Large intestine (tissue), 3 donors: ENCODE measurements around the gene EPB41L4B. TPM values are rescaled to one million over a fixed set of nuclear protein-coding genes. Genes with fewer than 3 reads are reported as not detected.

Source experiments
- DNase-seq, 2 donors: peaks; one replicate each; pipeline versions ENCODE4 v3.0.0 to v3.0.0-alpha.2; 2013
- H3K27ac ChIP-seq: one replicate; pipeline ENCODE4 v1.5.1; 2013; ENCODE audit warnings: low read length
- H3K27me3 ChIP-seq: 2 replicates; pipeline ENCODE4 v1.6.1; 2013; ENCODE audit warnings: low read length; ENCODE audit not compliant: control insufficient read depth, insufficient read depth
- H3K36me3 ChIP-seq: 2 replicates; pipeline ENCODE4 v1.6.1; 2013; ENCODE audit warnings: low read length; ENCODE audit not compliant: control insufficient read depth, insufficient read depth
- H3K4me1 ChIP-seq: one replicate; pipeline ENCODE4 v1.6.1; 2013; ENCODE audit warnings: low read length; ENCODE audit not compliant: control insufficient read depth, insufficient read depth
- H3K4me3 ChIP-seq: one replicate; pipeline ENCODE4 v1.5.1; 2013; ENCODE audit warnings: low read length
- H3K9me3 ChIP-seq: one replicate; pipeline ENCODE4 v1.6.1; 2013; ENCODE audit warnings: mild to moderate bottlenecking, low read depth, low read length, moderate library complexity; ENCODE audit not compliant: control insufficient read depth
- WGBS: methylation state at CpG from one replicate; pipeline ENCODE4 v1.1.5; 2013; ENCODE audit warnings: low lambda C conversion rate; ENCODE audit not compliant: insufficient coverage; 5-methylcytosine and 5-hydroxymethylcytosine counted together
- polyA plus RNA-seq: library from polyadenylated mRNA; unstranded; fragments of 120-200 nt; gene quantifications from one replicate; pipeline ENCODE4 v1.2.1, GENCODE V29; 2013

The EPB41L4B gene
- polyA plus RNA-seq, 1 donor, result 35.5 TPM

DNA sequence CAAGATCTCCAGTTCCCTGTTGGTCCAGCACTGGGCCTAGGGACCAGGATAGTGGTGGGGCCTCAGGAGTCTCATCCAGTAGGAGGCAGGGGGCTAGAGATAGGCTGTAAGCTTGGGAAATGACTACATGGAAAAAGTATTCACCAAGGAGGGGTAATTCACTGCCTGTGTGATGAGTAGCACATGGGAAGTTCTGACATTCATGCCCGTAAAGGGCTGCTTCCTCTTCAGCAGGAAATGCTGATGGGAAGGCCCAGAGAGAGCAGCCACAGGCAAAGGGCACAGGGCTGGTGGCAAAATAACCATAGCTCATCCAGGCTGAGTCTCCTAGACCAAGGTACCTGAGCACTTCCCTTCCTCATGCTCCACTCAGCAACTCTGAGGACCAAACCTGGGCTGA is 130.7 kb downstream of the EPB41L4B start:
- no peak overlapping the region for H3K27ac ChIP-seq
- H3K4me1 ChIP-seq, result no peaks in the 10 kb centered on the region
- DNase-seq, result no peak
- H3K9me3 ChIP-seq, result no peaks in the 10 kb centered on the region
- no CpG with 5 or more reads among the region's 1 CpG for WGBS
- no peak overlapping the region for H3K4me3 ChIP-seq
- H3K36me3 ChIP-seq, result no peaks in the 10 kb centered on the region
- no peaks in the 10 kb centered on the region for H3K27me3 ChIP-seq

GRCh38 chr9:109186857-109187520 is 133.9 kb downstream of the EPB41L4B start:
- H3K4me3 ChIP-seq, result no peak overlapping the region

GRCh38 chr9:109182940-109183798 is 137.7 kb downstream of the EPB41L4B start:
- no peaks in the 10 kb centered on the region for H3K36me3 ChIP-seq
- peak in 1 of 2 donors; percentile 41 for DNase-seq
- H3K4me1 ChIP-seq, result no peaks in the 10 kb centered on the region
- H3K4me3 ChIP-seq, result no peak overlapping the region
- no peak overlapping the region for H3K27ac ChIP-seq
- H3K9me3 ChIP-seq, result no peaks in the 10 kb centered on the region
- no peaks in the 10 kb centered on the region for H3K27me3 ChIP-seq
- WGBS, result 0% methylated on average over 1 of the region's 13 CpGs

More at GRCh38 chr9:109186857-109187520, 133.9 kb downstream of the EPB41L4B start:
- Histone ChIP-seq H3K27ac (no peak overlapping the region), H3K36me3 (no peaks in the 10 kb centered on the region), H3K27me3 (no peaks in the 10 kb centered on the region), H3K4me1 (no peaks in the 10 kb centered on the region), H3K9me3 (no peaks in the 10 kb centered on the region)
- no peak for DNase-seq
- no CpG with 5 or more reads among the region's 9 CpGs for WGBS

- no peaks in the 10 kb centered on the region for H3K9me3 ChIP-seq
- WGBS, result no CpG with 5 or more reads among the region's 9 CpGs
- no peak overlapping the region for H3K27ac ChIP-seq
- H3K4me3 ChIP-seq, result no peak overlapping the region
- no peaks in the 10 kb centered on the region for H3K27me3 ChIP-seq
- H3K4me1 ChIP-seq, result no peaks in the 10 kb centered on the region
- no peak for DNase-seq
- no peaks in the 10 kb centered on the region for H3K36me3 ChIP-seq
Measured at GRCh38 chr9:109182550-109182939, 138.3 kb downstream of the EPB41L4B start.

GRCh38 chr9:109181284-109181683 is 139.6 kb downstream of the EPB41L4B start:
- Histone ChIP-seq H3K9me3 (no peaks in the 10 kb centered on the region), H3K27me3 (no peaks in the 10 kb centered on the region), H3K4me1 (no peaks in the 10 kb centered on the region), H3K36me3 (no peaks in the 10 kb centered on the region), H3K4me3 (no peak overlapping the region), H3K27ac (no peak overlapping the region)
- no peak for DNase-seq
- no CpG with 5 or more reads among the region's 1 CpG for WGBS

DNA sequence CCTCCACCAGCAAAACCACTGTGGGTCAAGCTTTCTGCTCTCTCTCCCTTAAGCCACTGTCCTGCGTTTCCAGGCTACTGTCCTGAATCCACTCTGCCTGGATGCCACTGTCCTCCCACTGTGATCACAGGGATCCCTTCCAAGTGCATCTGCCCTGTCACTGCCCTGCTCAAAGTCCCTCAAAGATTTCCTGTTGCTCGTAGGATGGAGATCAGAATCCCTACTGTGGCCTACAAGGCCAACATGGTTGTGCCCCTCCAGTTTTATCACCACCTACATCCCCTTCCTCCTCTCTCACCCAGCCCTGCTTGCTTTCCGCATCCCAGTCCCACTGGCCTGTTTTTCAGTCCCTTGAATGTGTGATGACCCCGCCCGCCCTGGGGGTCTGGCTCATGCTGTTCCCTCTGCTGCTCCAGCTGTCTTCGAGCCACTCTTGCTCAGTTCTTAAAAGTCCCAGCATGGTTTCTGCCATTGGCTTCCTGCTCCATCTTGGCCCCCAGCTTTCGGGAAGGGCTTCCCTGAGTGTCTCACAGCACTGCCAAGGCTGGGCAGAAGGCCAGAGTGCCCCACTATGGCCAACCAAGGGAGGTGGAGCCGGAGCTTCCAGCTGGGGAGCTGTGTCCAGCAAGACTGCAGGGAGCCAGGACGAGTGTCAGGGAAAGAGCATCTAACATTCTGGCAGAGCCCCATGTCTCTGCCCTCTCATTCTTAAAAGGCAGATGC is 140.9 kb downstream of the EPB41L4B start:
- Histone ChIP-seq H3K27ac (no peak overlapping the region), H3K9me3 (no peaks in the 10 kb centered on the region), H3K4me1 (no peaks in the 10 kb centered on the region), H3K4me3 (no peak overlapping the region), H3K27me3 (no peaks in the 10 kb centered on the region), H3K36me3 (no peaks in the 10 kb centered on the region)
- WGBS, result 40% methylated on average over 1 of the region's 9 CpGs
- DNase-seq, result no peak

DNA sequence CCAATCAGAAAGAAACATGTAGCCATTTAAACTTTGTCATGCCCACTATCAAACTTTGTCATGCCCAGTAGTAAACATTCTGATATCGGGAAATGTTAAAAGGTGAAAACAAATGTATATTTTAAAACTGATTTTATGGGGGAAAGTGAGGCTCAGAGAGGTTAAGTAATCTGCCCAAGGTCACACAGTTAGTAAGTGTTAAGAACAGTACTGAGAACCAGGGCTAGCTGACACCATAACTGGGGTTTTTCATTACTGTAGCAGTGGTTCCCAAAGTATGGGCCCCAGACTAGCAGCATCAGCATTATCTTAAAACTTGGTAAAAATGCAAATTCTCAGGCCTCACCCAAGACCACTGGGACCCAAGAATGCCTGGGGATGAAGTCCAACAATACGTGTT is 143.9 kb downstream of the EPB41L4B start:
- H3K4me3 ChIP-seq, result no peak overlapping the region
- 100% methylated on average over 1 of the region's 2 CpGs for WGBS
- DNase-seq, result no peak

DNA sequence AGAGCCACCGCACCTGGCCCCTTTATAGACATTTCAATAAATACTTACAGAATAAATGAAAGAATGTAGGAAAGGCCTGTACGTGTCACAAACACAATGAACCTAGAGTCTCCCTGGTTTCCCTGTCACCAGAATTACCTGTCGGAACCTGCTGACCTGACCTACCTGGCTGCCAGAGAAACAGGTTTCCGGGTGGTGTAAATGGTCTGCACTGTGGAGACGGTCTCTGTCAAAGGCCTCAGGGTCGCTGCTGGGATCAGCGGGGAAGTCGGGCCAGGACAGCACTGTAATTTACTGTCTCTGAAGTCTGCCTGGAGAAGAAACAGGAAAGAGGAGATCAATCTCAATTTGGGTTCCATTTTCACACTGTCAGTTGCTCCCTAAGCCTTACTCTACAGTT is 144.5 kb downstream of the EPB41L4B start:
- Histone ChIP-seq H3K27me3 (no peaks in the 10 kb centered on the region), H3K27ac (no peak overlapping the region), H3K36me3 (no peaks in the 10 kb centered on the region), H3K9me3 (no peaks in the 10 kb centered on the region), H3K4me3 (no peak overlapping the region), H3K4me1 (no peaks in the 10 kb centered on the region)
- no peak for DNase-seq
- no CpG with 5 or more reads among the region's 8 CpGs for WGBS

More for the DNA sequence above, 143.9 kb downstream of the EPB41L4B start:
- no peak overlapping the region for H3K27ac ChIP-seq
- H3K4me1 ChIP-seq, result no peaks in the 10 kb centered on the region
- H3K36me3 ChIP-seq, result no peaks in the 10 kb centered on the region
- no peaks in the 10 kb centered on the region for H3K27me3 ChIP-seq
- H3K9me3 ChIP-seq, result no peaks in the 10 kb centered on the region

DNA sequence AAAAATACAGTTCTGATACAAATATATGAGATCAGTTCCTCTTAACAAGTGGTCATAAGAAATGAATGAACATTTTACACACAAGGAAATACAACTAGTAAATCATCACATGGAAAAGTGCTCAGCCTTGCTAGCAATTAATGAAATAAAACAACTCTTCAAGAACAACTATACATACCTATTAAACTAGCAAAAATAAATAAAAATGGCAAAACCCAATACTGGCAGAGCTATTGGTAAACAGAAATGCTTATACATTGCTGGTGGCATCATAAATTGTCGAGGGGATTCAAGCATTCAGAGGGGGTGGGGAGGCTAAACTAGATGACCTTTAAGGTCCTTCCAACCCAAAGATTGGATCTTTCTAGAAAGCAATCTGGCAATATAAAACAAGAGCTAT is 147.9 kb downstream of the EPB41L4B start:
- Histone ChIP-seq H3K36me3 (no peaks in the 10 kb centered on the region), H3K9me3 (no peaks in the 10 kb centered on the region), H3K4me1 (no peaks in the 10 kb centered on the region), H3K27ac (no peak overlapping the region), H3K4me3 (no peak overlapping the region), H3K27me3 (no peaks in the 10 kb centered on the region)
- DNase-seq, result no peak
- WGBS, result no CpG with 5 or more reads among the region's 1 CpG

DNA sequence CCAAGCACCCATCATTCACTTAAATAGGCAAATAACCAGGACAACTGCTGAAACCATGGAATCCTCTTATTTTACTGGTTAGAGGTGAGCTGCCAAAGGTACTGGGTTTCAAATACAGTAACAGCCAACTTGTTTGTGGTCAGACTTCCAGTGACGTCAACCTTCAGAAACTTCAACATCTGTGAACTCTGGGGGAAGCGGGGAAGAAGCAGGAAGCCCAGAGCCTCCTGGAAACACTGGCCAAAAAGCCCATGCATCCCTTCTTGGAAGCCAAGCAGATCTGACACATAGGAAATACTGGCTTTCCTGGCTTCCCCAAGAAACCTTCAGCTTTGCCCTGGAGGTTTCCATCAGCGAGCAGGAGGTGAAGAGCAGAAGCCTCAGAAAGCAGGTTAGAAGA is 148.9 kb downstream of the EPB41L4B start:
- H3K27ac ChIP-seq, result no peak overlapping the region
- peaks cover 3% of the 10 kb centered on the region for H3K4me1 ChIP-seq
- no CpG with 5 or more reads among the region's 3 CpGs for WGBS
- no peak for DNase-seq
- H3K9me3 ChIP-seq, result no peaks in the 10 kb centered on the region
- peaks cover 7% of the 10 kb centered on the region for H3K27me3 ChIP-seq
- no peak overlapping the region for H3K4me3 ChIP-seq
- no peaks in the 10 kb centered on the region for H3K36me3 ChIP-seq
